Measurements from ENCODE around the gene AFMID. TPM values are rescaled to one million over a fixed set of nuclear protein-coding genes. Genes with fewer than 3 reads are reported as not detected.
A peak's percentile ranks its signal among the peaks of the same experiment; 100 is the strongest.

AFMID gene
- total and polyA plus RNA-seq, 9 of the 15 experiments (the other 6 are each of a cell fraction or from before 2014, with no cell fraction given), result 62.1 to 188 (median 74.4) TPM

GRCh38 chr17:78253946-78254672 lies 66.9 kb downstream of the AFMID start (continued):
- TF ChIP-seq ILF3 (IDR thresholded peaks at IDR 0.05; ENCODE audit: borderline replicate concordance) (no peak), MNT (conservative IDR thresholded peaks at IDR 0.05) (peak; percentile 43 to 79; a peak in 3 of 4 replicates), E2F6 (IDR thresholded peaks at IDR 0.05; ENCODE audit: borderline replicate concordance in 1 of 2, extremely low read depth in 1 of 2, insufficient read depth in 1 of 2, insufficient read length in 1 of 2, low read depth in 1 of 2, low read length in 1 of 2, poor library complexity in 1 of 2, severe bottlenecking in 1 of 2) (peak in 1 of 2 experiments; percentile 9), ZBTB17 (CRISPR knock-in tag; IDR thresholded peaks at IDR 0.05) (0 out of 2 replicates have a peak, but pooled peaks have one; percentile 75)

- H3K27me3 ChIP-seq (ENCODE audit: control insufficient read depth in 2 of 2, insufficient read depth in 2 of 2, low read length in 2 of 2), result no peaks in the 10 kb centered on the region
- H3K9me1 ChIP-seq (ENCODE audit: control insufficient read depth, insufficient read depth, low read length), result no peaks in the 10 kb centered on the region
- intact Hi-C loops (cut with micrococcal nuclease) (no loop called here), in situ Hi-C loops (cut with MboI) (no loop called here)
- 88% methylated on average over 18 of the region's 18 CpGs for WGBS (ENCODE audit: insufficient coverage, low coverage, missing lambda C conversion rate)
- CTCF ChIA-PET (ENCODE audit: low intra/inter-chr PET ratio), result interaction anchor here (0.6 kb wide), 1 partner anchor 61 kb away, joined by 3 read pairs; no protein-coding TSS in a partner anchor
- H3K9ac ChIP-seq (ENCODE audit: insufficient read depth in 1 of 2, low read depth in 2 of 2, low read length in 2 of 2), result no peak overlapping the region
- peaks cover 25% of the 10 kb centered on the region for H3K79me2 ChIP-seq (ENCODE audit: control insufficient read depth, insufficient read depth, low read length)
- peak in 1 of 4 experiments; percentile 6 for DNase-seq (ENCODE audit: extremely low read depth in 1 of 4, low spot score in 3 of 4)
- H4K20me1 ChIP-seq (replicated peaks; ENCODE audit: control insufficient read depth, insufficient read depth, low read length), result no peaks in the 10 kb centered on the region
- peaks cover 64 to 95% of the 10 kb centered on the region in 2 experiments for H3K4me1 ChIP-seq (replicated peaks in 1 of 2; ENCODE audit: control insufficient read depth in 2 of 2, insufficient read depth in 2 of 2, low read length in 2 of 2)
- H2AFZ ChIP-seq (ENCODE audit: low read depth, low read length), result no peak overlapping the region
- peak overlapping the region; percentile 23; the same call in 1 of the 3 replicates for H3K27ac ChIP-seq (ENCODE audit: extremely low read depth, low read depth, low read length)
- no peak for ATAC-seq
- POLR2A ChIA-PET, result interaction anchor here (0.6 to 1.1 kb wide), 7 partner anchors 8 to 167 kb away, joined by 3 to 5 read pairs (median 4); no protein-coding TSS in a partner anchor
- H3K9me3 ChIP-seq (replicated peaks; ENCODE audit: control insufficient read depth, insufficient read depth, low read depth, low read length), result no peaks in the 10 kb centered on the region
- peak overlapping the region; percentile 7; the same call in 1 of the 2 replicates for H3K4me2 ChIP-seq (ENCODE audit: insufficient read depth, low read length)
- no peaks in the 10 kb centered on the region for H3K36me3 ChIP-seq (ENCODE audit: control insufficient read depth, insufficient read depth, low read length)
- H3K4me3 ChIP-seq, result no peak overlapping the region
- no TSS peak for BruUV-seq (replicated peaks)
- no peak for FAIRE-seq
- TF ChIP-seq EWSR1 (IDR thresholded peaks at IDR 0.05; ENCODE audit: borderline replicate concordance, low read depth, partially characterized antibody), result no peak
- no peak for TF ChIP-seq THRB (CRISPR knock-in tag; conservative IDR thresholded peaks at IDR 0.05)
- TF ChIP-seq ZNF740 (CRISPR knock-in tag; IDR thresholded peaks at IDR 0.05), result no peak
- TF ChIP-seq ZNF740 (tag; IDR thresholded peaks at IDR 0.05), result no peak
- TF ChIP-seq KDM2B (CRISPR knock-in tag; IDR thresholded peaks at IDR 0.05), result no peak
- TF ChIP-seq ZBTB9 (CRISPR knock-in tag; IDR thresholded peaks at IDR 0.05), result no peak
These were observed 68.0 kb downstream of the AFMID start for GRCh38 chr17:78255029-78255656.
